BE2C (cell line): ENCODE data around the gene KAZN.

Experiments
- DNase-seq: peaks from one replicate; pipeline ENCODE4 v3.0.0-alpha.2; 2020
- H3K27me3 ChIP-seq: fragments of 250-450 bp; sonication (Bioruptor Pico); 2 replicates; pipeline ENCODE4 v1.5.1; 2020; ENCODE audit warnings: mild to moderate bottlenecking
- H3K36me3 ChIP-seq: fragments of 250-450 bp; sonication (Bioruptor Pico); 2 replicates; pipeline ENCODE4 v1.5.1; 2020; ENCODE audit warnings: mild to moderate bottlenecking
- H3K4me1 ChIP-seq: fragments of 250-450 bp; sonication (Bioruptor Pico); 2 replicates; pipeline ENCODE4 v1.5.1; 2020
- H3K4me3 ChIP-seq: 2 replicates; pipeline ENCODE4 v1.5.1; 2011; ENCODE audit warnings: low read depth, low read length
- H3K9me3 ChIP-seq: fragments of 250-450 bp; sonication (Bioruptor Pico); 2 replicates; pipeline ENCODE4 v1.5.1; 2020
- TF ChIP-seq, protein P1 (sequence below): IDR thresholded peaks from 2 replicates; pipeline ENCODE4 v1.5.1; 2012; ENCODE audit warnings: mild to moderate bottlenecking, low read depth, low read length

KAZN gene

DNA sequence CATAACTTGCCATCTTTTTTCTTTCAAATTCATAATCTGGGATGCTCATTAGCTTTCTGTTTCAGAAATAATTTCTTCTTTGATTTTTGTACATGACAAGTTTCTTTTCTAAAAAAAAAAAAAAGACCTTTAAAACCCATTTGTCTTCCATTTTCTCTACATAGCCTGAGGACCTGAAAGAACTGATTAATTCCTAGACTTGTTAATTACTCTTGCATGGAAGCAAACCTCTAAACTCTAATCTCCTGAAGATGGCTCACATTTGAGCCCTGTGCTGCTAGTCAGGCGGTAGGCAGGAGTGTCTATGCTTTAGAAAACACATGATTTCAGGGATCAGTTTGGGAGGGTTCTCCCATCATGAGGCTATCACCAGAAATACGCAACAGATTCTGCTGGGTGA, 152.0 kb downstream of the KAZN start:
- no peaks in the 10 kb centered on the region for H3K27me3 ChIP-seq
- H3K4me3 ChIP-seq, result no peak overlapping the region
- DNase-seq, result no peak
- H3K36me3 ChIP-seq, result no peaks in the 10 kb centered on the region
- H3K9me3 ChIP-seq, result no peaks in the 10 kb centered on the region
- TF ChIP-seq, protein P1, sequence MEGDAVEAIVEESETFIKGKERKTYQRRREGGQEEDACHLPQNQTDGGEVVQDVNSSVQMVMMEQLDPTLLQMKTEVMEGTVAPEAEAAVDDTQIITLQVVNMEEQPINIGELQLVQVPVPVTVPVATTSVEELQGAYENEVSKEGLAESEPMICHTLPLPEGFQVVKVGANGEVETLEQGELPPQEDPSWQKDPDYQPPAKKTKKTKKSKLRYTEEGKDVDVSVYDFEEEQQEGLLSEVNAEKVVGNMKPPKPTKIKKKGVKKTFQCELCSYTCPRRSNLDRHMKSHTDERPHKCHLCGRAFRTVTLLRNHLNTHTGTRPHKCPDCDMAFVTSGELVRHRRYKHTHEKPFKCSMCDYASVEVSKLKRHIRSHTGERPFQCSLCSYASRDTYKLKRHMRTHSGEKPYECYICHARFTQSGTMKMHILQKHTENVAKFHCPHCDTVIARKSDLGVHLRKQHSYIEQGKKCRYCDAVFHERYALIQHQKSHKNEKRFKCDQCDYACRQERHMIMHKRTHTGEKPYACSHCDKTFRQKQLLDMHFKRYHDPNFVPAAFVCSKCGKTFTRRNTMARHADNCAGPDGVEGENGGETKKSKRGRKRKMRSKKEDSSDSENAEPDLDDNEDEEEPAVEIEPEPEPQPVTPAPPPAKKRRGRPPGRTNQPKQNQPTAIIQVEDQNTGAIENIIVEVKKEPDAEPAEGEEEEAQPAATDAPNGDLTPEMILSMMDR, result no peak
- H3K4me1 ChIP-seq, result no peaks in the 10 kb centered on the region

- no peaks in the 10 kb centered on the region for H3K4me1 ChIP-seq
- no peak for DNase-seq
- H3K27me3 ChIP-seq, result no peaks in the 10 kb centered on the region
- no peaks in the 10 kb centered on the region for H3K9me3 ChIP-seq
- no peak overlapping the region for H3K4me3 ChIP-seq
- TF ChIP-seq, protein P1, result no peak
- no peaks in the 10 kb centered on the region for H3K36me3 ChIP-seq
These were observed 157.2 kb downstream of the KAZN start for GRCh38 chr1:14755518-14756252.

DNA sequence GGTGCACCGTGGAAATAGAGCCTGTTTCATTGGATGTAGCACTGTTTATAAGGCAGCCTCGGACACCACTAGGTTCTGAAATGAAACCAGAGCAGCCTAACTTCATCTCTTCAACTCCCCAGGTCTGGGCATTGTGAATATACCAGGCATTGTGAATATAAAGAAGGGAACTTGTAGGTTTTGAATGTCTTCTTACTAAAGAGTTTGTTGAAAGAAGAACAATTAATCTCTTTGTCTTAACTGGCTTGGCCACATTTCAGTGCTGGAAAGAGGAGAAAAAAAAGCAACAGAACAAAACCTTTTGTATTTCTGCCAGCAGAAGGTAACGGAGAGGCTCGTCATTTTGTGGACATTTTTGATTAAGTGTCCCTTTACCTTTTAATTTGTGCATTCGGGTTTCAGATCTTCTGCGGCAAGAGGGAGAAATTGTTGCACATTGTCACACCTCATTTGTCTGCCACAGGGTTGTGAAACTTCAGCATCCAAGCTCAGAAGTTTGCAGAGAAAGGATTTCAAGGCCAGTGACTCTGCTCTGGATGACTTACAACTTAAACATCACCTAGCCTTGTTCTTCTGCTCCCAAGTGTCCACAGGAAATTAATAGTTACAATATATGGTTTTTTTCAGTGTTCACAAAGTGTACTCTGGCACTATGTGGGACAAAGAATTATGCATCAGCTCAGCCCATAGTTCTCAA, 158.3 kb downstream of the KAZN start:
- Histone ChIP-seq H3K36me3 (no peaks in the 10 kb centered on the region), H3K27me3 (no peaks in the 10 kb centered on the region), H3K4me1 (no peaks in the 10 kb centered on the region), H3K4me3 (no peak overlapping the region), H3K9me3 (no peaks in the 10 kb centered on the region)
- TF ChIP-seq, protein P1, result no peak
- no peak for DNase-seq

DNA sequence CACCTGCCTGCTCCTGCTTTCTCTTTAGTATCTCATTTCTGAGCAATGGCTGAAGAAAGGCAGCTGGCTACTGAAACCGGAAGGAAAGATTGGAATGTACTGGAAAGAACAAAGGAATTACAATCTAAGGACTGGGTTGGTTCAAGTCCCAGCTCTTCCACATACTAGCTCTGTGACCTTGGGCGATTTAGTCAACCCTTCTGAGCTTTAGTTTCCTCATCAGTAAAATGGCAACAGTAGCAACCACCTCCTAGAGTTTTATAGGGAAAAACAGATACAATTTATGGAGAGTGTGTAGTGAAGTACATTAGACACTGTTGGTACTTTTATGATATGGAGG, 158.8 kb downstream of the KAZN start:
- TF ChIP-seq, protein P1, result no peak
- H3K9me3 ChIP-seq, result no peaks in the 10 kb centered on the region

DNA sequence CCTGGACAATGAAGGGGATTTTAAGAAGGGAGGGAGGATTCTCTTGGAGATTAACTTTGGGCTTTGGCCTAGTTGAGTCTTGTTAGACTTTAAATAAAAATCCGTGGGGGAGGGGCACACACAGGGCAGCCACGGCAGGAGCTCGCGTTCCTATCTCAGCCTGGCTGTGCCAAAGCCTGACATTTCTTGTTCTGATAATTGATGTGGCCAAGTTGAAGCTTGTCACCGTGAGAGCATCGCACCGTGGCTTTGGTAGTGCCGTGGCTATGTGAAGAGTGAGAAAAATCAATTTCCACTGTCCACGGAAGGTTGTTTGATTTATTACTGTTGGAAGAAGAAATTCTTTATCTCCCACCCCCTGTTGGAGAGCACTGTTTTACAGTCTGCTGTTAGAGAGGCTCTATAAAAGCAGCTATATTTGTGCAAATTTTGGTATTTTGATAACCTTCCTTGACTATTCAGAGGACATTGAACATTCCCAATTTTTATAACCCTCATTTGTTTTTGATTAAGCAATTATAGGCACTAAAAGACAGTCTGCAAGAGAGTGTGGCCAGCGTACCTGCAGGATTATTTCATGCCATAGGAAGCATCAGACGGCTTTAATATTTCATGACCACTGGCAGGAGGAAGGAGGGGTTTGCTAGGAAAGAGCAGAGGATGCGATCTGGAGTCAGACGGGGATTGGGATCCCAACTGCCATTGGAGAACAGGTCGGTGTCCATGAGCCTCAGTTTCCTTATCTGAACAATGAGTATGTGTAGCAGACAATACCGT, 160.7 kb downstream of the KAZN start:
- Histone ChIP-seq H3K4me1 (no peaks in the 10 kb centered on the region), H3K27me3 (no peaks in the 10 kb centered on the region), H3K9me3 (no peaks in the 10 kb centered on the region), H3K36me3 (no peaks in the 10 kb centered on the region), H3K4me3 (no peak overlapping the region)
- TF ChIP-seq, protein P1, result no peak
- no peak for DNase-seq

More for the DNA sequence above, 158.8 kb downstream of the KAZN start:
- Histone ChIP-seq H3K36me3 (no peaks in the 10 kb centered on the region), H3K27me3 (no peaks in the 10 kb centered on the region), H3K4me1 (no peaks in the 10 kb centered on the region), H3K4me3 (no peak overlapping the region)
- DNase-seq, result no peak
